Brain microvascular endothelial cell (primary cell): ENCODE data around the gene FGGY.
A peak's percentile ranks its signal among the peaks of the same experiment; 100 is the strongest.

Experiments
- DNase-seq: peaks from one replicate; pipeline ENCODE4 v3.0.0-alpha.2; 2020
- H3K27ac ChIP-seq: fragments of 250-450 bp; sonication (Bioruptor Pico); 2 replicates; pipeline ENCODE4 v1.5.1; 2020; ENCODE audit warnings: mild to moderate bottlenecking, moderate library complexity
- H3K27me3 ChIP-seq: fragments of 250-450 bp; sonication (Bioruptor Pico); replicated peaks from 2 replicates; pipeline ENCODE4 v1.5.1; 2020; ENCODE audit warnings: mild to moderate bottlenecking
- H3K36me3 ChIP-seq: fragments of 250-450 bp; sonication (Bioruptor Pico); replicated peaks from 2 replicates; pipeline ENCODE4 v1.5.1; 2020; ENCODE audit warnings: mild to moderate bottlenecking
- H3K4me3 ChIP-seq: 2 replicates; pipeline ENCODE4 v1.5.1; 2011; ENCODE audit warnings: low read depth, mild to moderate bottlenecking, control low read depth, low read length, moderate library complexity
- CTCF ChIP-seq: IDR thresholded peaks from 2 replicates; pipeline ENCODE4 v1.5.1; 2011; ENCODE audit warnings: low read depth, mild to moderate bottlenecking, moderate library complexity, low read length, control low read depth, inconsistent platforms; ENCODE audit errors: missing control alignments
- in situ Hi-C: cut with HindIII; loops from 2 replicates; pipeline ENCODE4 v1.10.0; 2017; ENCODE audit warnings: low sequenced_read_pairs, low pct_ligation_motif_present

The FGGY gene

GRCh38 chr1:59680044-59680443, 383.1 kb downstream of the FGGY start:
- no peak overlapping the region for H3K4me3 ChIP-seq
- no peaks in the 10 kb centered on the region for H3K36me3 ChIP-seq
- in situ Hi-C loops = loop anchor here (25.0 kb wide), 1 partner anchor 918 kb away; no protein-coding TSS in a partner anchor
- DNase-seq = no peak
- TF ChIP-seq CTCF = no peak
- H3K27ac ChIP-seq = no peak overlapping the region
- H3K27me3 ChIP-seq = no peaks in the 10 kb centered on the region

- TF ChIP-seq CTCF = no peak
- Histone ChIP-seq H3K4me3 (no peak overlapping the region), H3K36me3 (no peaks in the 10 kb centered on the region), H3K27me3 (no peaks in the 10 kb centered on the region), H3K27ac (no peak overlapping the region)
- DNase-seq = peak; percentile 27
- in situ Hi-C loops = loop anchor here (25.0 kb wide), 1 partner anchor 920 kb away; no protein-coding TSS in a partner anchor
Measured at GRCh38 chr1:59682396-59683080, 385.6 kb downstream of the FGGY start.

DNA sequence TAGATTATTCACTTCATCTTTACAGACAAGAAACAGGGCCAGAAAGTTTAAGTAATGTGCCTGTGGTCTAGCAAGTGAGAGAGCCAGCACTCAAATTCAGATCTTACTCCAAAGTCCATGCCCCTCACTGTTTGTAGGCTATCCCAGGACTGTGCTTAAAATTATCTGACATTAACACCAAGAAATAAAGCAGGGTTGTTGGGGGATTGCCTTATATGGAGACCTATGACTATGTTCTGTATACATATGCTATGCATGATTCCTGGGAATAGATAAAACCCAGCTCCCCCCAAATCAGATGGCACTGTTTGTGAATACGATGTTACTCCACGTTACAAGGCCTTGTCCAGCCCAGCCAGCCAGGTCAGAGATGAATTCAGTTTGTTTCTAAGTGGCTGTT, 386.3 kb downstream of the FGGY start:
- no peak for DNase-seq
- H3K27ac ChIP-seq = no peak overlapping the region
- no peak overlapping the region for H3K4me3 ChIP-seq
- in situ Hi-C loops = loop anchor here (25.0 kb wide), 1 partner anchor 921 kb away; no protein-coding TSS in a partner anchor
- no peaks in the 10 kb centered on the region for H3K36me3 ChIP-seq
- H3K27me3 ChIP-seq = no peaks in the 10 kb centered on the region
- no peak for TF ChIP-seq CTCF

- no peak for TF ChIP-seq CTCF
- Histone ChIP-seq H3K27ac (no peak overlapping the region), H3K36me3 (no peaks in the 10 kb centered on the region), H3K4me3 (no peak overlapping the region), H3K27me3 (no peaks in the 10 kb centered on the region)
- in situ Hi-C loops = loop anchor here (25.0 kb wide), 1 partner anchor 922 kb away; no protein-coding TSS in a partner anchor
- no peak for DNase-seq
Measured at GRCh38 chr1:59684698-59685097, 387.8 kb downstream of the FGGY start.

DNA sequence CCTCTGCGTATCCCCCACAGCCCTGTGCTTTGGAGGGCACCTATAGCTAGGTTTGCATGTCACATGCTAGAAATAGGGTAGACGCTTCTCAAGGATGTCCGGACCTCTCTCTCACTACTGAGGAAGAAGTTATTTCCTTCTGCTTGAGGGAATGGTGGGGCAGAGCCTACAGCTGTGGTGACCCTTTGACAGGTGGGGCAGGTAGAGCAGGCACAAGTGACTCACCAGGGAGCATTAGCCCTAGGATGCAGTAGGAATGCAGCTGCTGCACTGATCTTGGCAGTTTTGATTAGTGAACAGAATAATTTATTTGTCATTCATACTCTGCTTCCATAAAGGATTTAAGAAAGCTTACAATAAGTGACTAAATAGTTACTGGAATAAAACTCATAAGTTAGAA, 388.2 kb downstream of the FGGY start:
- no peak for TF ChIP-seq CTCF
- H3K27ac ChIP-seq = no peak overlapping the region
- in situ Hi-C loops = loop anchor here (25.0 kb wide), 1 partner anchor 923 kb away; no protein-coding TSS in a partner anchor
- no peaks in the 10 kb centered on the region for H3K36me3 ChIP-seq
- no peak for DNase-seq
- no peaks in the 10 kb centered on the region for H3K27me3 ChIP-seq
- H3K4me3 ChIP-seq = no peak overlapping the region

GRCh38 chr1:59685666-59686065, 388.8 kb downstream of the FGGY start:
- DNase-seq = no peak
- in situ Hi-C loops = loop anchor here (25.0 kb wide), 1 partner anchor 923 kb away; no protein-coding TSS in a partner anchor
- no peaks in the 10 kb centered on the region for H3K36me3 ChIP-seq
- no peak for TF ChIP-seq CTCF
- H3K27ac ChIP-seq = no peak overlapping the region
- H3K4me3 ChIP-seq = no peak overlapping the region
- no peaks in the 10 kb centered on the region for H3K27me3 ChIP-seq
